ENCODE data around the gene MCRIP1.

The MCRIP1 gene

DNA sequence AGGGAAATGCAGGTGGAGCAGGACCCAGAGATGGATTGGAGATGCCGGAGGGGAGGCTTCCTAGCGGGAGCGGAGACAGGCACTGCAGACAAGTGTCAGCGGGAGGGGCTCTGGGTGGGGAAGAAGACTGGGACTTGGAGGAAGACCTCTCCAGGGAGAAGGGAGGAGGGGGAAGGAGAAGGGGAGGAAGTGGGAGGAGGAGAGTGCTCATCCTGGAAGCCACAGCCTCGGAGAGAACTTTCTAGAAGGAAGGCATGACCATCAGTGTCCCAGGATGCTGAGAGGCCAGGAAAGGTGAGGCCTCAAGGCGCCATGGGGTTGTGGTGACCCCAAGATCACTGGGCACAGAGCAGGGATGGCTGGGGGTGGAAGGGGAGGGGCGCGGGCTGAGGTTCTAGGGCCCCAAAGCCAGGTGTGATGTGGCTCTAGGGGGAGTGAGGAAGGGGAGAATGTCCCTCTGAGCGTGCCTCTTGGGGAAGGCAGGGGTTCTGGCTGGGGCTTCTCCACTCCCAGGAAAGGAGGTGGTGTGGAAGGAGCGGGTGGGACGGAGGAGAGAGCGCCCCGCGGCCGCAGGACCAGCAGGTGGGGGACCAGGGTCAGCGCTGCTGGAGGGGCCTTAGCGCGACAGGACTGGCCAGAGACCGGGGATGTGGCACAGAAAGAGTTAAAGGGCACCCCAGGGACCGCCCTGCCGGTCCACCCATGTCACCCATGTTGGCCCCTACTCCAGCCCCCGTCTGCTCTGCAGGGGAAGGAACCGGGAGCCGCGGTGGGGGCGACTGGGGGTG is 30.0 kb downstream of the MCRIP1 start:
- DNase-seq = no peak

DNA sequence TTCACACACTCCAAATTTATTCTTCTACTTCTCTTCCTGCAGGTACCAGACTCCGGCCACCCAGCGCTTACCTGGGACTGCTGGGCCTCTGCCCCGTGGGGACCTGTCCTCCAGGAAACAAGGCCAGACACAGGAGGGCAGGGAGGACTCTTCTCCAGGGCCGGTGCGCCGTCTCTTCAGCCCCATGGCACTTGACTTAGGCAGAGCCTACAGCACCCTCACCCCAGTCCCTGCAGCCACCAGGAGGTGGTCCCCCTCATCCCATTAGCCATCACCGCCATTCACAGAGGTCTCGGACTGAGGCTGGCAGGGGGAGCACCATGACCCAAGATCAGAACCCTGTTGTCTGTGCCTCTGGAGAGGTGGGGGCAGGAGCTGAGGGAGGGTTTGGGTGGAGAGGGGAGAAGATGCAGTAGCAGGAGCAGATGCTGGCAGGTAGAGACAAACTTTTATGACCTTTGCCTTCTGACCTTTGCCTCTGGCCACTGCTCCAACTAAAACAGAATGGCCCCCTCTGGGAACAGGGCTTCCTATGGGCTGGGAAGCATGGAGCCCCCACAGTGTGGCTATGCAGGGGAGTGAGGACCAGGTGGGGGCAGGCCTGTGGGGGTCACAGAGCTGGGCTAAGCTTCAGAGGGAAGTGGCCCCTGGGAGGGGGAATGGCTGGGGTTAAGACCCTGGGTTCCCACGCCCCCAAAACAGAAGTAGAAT is 30.9 kb downstream of the MCRIP1 start:
- no peak for DNase-seq

DNA sequence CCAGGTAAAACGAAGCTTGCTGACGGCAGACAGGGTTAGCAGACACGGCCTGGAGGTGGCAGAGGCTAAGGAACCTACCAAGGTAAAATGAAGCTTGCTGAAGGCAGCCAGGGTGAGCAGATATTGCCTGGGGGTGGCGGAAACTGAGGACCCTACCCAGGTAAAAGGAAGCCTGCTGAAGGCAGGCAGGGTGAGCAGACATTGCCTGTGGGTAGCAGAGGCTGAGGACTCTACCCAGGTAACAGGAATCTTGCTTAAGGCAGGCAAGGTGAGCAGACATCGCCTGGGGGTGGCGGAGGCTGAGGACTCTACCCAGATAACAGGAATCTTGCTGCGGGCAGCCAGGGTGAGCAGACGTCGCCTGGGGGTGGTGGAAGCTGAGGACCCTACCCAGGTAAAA is 31.8 kb downstream of the MCRIP1 start:
- no peak for DNase-seq

DNA sequence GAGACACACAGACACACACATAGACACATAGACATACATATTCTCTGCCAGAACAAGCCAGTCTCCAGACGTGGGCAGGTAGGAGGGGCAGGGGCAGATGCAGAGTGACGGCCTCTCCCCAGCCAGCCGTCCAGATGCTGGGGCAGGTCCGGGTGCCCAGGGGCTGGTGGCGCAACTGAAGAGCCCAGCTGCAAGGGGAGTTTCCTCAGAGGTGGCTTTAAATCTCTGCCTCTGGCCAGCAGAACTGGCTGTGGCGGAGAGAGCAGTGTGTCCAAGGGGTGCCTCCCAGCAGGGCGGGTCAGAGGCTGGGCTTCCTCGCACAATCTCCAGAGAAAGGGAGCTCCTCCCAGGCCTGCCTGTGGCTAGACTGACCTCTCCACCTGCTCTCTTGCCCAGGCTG is 38.6 kb downstream of the MCRIP1 start:
- no peak for DNase-seq

DNA sequence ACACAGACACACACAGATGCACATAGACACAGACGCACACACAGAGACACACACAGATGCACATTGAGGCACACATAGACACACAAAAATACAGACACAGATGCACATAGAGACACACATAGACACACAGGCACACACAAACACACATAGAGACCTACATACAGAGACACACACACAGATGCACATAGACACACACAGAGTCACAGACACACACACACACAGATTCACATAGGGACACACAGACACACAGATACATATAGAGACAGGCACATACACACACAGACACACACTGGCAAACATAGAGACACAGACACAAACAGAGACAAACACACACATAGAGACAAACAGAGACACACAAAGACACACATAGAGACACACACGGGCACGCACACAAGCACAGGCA is 39.0 kb downstream of the MCRIP1 start:
- no peak for DNase-seq

DNA sequence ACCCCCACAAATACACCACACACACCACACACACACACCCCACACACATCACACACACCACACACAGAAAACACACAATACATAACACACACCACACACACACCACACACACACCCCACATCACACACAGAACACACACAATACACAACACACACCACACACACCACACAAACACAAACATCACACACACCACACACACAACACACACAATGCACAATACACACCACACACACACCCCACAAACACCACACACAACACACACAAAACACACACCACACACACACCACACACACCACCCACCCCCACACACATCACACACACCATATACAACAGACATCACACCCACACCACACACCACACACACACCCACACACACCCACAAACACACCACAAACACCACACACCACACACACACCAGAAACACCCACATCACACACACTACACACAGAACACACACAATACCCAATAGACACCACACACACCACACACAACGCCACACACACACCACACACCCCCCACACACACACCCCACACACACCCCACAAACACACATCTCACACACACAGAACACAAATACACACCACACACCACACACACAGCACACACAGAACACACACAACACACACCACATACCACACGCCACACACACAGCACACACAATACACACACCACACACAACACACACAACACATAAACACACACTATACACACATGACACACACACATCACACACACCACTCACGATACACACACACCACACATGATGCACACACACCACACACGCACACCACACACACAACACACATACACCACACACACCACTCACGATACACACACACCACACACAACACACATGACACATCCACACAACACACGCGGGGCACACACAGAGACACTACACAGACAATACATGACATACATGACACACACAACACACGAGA is 40.1 kb downstream of the MCRIP1 start:
- no peak for DNase-seq

Measured in stimulated activated CD4-positive, alpha-beta T cell treated with anti-CD3 and anti-CD28 coated beads, Interleukin-1b, Interleukin-23, amount 100 ng/mL, for 48 hours (primary cell).